Activated T-cell treated with anti-CD3 and anti-CD28 coated beads, Interleukin-2, amount 50 U/mL, for 4 hours (primary cell): Measurements from ENCODE around the gene SLC28A1. TPM values are rescaled to one million over a fixed set of nuclear protein-coding genes. Genes with fewer than 3 reads are reported as not detected.

Experiments
- ATAC-seq, 2 donors: fragments of 200-7000 bp; cut with Tn5 transposase; one replicate each; pipeline ENCODE4 v1.10.0; 2021
- DNase-seq: peaks from one replicate; pipeline ENCODE4 v3.0.0-alpha.2; 2020
- H3K27me3 Mint-ChIP-seq: one replicate; pipeline ENCODE4 v1.8.0; 2021; ENCODE audit warnings: low read depth, mixed read lengths
- H3K36me3 Mint-ChIP-seq: one replicate; pipeline ENCODE4 v1.8.0; 2022; ENCODE audit warnings: mixed read lengths; ENCODE audit not compliant: insufficient read depth
- H3K4me1 Mint-ChIP-seq: one replicate; pipeline ENCODE4 v1.8.0; 2021; ENCODE audit warnings: low read depth, mixed read lengths
- H3K4me3 Mint-ChIP-seq: one replicate; pipeline ENCODE4 v1.8.0; 2021; ENCODE audit warnings: mild to moderate bottlenecking, moderate library complexity, mixed read lengths
- H3K9me3 Mint-ChIP-seq: one replicate; pipeline ENCODE4 v1.8.0; 2021; ENCODE audit warnings: mixed read lengths
- total RNA-seq, 3 donors: library from RNA; stranded (reverse); gene quantifications; one replicate each; pipeline ENCODE4 v1.2.1, GENCODE V29; 2021

Gene SLC28A1
- total RNA-seq, 3 donors from 2014 or later, result not detected

DNA sequence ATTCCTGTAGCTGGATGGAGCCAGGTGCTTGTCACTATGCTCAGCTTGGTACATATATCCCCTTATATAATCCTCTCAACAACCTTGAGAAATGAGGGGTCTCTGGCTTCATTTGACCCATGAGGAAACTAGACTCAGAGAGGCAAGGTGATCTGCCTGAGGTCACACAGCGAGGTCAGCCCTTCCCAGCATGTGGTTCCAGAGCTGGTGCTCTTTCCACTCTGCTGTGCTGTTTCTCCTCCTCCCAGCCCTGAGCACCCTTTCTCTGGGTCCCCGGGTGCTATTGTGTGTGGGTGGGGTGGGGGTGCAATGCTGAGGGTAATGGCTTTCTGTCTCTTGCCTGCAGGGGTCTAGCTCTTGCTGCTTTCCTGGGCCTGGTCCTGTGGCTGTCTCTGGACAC is 19.3 kb downstream of the SLC28A1 start:
- H3K4me3 Mint-ChIP-seq, result no peak overlapping the region
- no peaks in the 10 kb centered on the region for H3K36me3 Mint-ChIP-seq
- peaks cover 2% of the 10 kb centered on the region for H3K9me3 Mint-ChIP-seq
- peaks cover 2% of the 10 kb centered on the region for H3K27me3 Mint-ChIP-seq
- no peaks in the 10 kb centered on the region for H3K4me1 Mint-ChIP-seq
- ATAC-seq (no peak), DNase-seq (no peak)

DNA sequence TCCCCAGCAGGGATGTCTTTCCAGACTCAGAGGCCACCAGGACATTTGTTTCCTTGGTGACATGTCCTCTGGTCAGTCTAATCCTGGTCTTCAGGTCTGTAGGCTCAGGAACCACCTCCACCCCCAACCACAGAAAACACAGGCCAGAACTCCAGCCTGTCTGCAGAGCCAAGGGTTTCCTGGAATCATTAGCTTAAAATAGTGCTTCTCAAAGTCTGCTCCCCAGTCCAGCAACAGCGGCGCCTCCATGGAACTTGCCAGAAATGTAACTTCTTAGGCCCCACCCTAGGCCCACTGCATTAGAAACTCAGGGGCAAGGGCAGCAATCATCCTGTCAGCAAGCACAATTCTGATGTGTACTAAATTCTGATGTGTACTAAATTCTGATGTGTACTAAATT is 20.0 kb downstream of the SLC28A1 start:
- no peaks in the 10 kb centered on the region for H3K36me3 Mint-ChIP-seq
- H3K4me1 Mint-ChIP-seq, result no peaks in the 10 kb centered on the region
- ATAC-seq (no peak), DNase-seq (no peak)
- peaks cover 2% of the 10 kb centered on the region for H3K9me3 Mint-ChIP-seq
- no peak overlapping the region for H3K4me3 Mint-ChIP-seq
- H3K27me3 Mint-ChIP-seq, result no peaks in the 10 kb centered on the region

DNA sequence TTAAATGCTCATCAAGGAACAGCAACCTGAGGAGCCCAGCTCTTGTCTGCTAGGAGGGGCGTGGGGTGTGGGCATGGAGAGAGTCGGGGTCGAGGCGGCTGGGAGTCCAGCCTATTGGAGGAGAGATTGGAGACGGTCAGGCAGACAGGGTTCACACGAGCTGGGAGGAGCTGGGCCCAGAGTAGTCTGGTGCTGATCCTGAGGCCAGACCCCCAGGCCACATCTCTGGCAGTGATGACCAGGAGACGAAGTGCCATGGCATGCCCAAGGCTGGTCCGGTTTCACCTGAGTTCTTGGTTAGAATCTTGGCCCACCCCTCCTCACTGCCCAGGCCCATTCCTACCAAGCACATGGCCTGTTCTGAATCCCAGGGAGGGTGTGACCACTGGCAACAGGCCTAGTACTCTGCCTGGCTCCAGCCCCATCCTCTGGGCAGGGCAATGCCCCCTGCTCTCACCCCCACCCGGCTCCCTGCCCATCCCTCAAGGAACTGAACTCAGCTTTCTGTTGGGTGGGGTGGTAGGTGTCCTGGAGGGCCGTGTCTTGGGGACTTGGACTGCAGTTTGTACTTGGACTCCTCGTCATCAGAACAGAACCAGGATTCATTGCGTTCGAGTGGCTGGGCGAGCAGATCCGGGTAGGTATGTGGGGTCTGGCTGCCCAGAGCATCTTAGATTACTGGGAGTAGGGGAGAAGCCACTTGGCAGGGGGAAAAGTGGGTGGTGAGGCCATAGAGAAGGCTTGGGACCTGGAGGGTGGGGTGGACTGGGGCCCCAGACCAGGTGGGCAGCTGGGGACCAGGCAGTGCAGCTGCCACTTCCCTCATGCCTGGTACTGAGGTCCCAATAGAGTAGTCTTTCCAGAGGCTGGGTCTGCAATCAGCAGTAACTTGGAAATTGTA is 20.8 kb downstream of the SLC28A1 start:
- DNase-seq (no peak), ATAC-seq (no peak)
- H3K9me3 Mint-ChIP-seq, result no peaks in the 10 kb centered on the region
- H3K36me3 Mint-ChIP-seq, result no peaks in the 10 kb centered on the region
- no peaks in the 10 kb centered on the region for H3K27me3 Mint-ChIP-seq
- H3K4me1 Mint-ChIP-seq, result no peaks in the 10 kb centered on the region
- H3K4me3 Mint-ChIP-seq, result no peak overlapping the region

DNA sequence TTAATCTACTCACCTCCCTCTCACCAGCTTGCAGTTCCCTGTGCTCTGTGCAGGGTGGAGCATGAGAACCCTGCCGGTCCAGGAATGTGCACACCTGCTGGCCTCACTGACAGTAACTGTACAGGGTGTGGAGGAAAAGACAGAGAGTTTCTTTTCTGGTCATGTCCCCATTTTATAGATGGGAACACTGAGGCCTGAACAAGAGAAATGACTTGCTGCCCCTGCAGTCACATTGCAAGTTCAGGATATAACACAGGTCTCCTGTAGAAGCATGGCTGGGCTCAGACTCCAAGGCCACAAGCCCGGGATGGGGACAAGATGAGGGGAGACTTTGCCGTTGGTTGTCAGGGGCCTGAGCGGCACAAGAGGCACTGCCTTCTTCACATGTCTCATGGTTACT is 23.3 kb downstream of the SLC28A1 start:
- DNase-seq, result no peak
- Mint-ChIP-seq H3K36me3 (no peaks in the 10 kb centered on the region), H3K9me3 (no peaks in the 10 kb centered on the region), H3K4me3 (no peak overlapping the region), H3K4me1 (no peaks in the 10 kb centered on the region), H3K27me3 (no peaks in the 10 kb centered on the region)
- no peak for ATAC-seq

DNA sequence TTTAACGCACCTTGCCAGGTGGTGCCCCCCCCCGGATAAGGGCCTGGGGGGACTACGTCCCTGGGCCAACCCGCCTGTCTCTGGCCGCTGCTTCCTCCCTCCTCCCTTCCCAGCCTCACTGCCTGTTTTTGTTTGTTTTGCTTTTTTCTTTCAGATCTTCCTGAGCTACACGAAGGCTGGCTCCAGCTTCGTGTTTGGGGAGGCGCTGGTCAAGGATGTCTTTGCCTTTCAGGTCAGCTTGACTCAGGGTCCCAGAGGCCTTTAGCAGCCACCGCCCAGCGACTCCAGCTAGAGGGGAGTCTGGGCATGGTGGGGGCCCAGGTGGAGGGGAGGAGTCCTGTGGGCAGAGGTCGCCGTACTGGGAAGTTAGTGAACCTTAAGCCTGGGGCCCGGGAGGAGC is 24.1 kb downstream of the SLC28A1 start:
- DNase-seq, result no peak
- Mint-ChIP-seq H3K27me3 (no peaks in the 10 kb centered on the region), H3K4me1 (no peaks in the 10 kb centered on the region), H3K4me3 (no peak overlapping the region), H3K36me3 (no peaks in the 10 kb centered on the region), H3K9me3 (no peaks in the 10 kb centered on the region)
- no peak for ATAC-seq

DNA sequence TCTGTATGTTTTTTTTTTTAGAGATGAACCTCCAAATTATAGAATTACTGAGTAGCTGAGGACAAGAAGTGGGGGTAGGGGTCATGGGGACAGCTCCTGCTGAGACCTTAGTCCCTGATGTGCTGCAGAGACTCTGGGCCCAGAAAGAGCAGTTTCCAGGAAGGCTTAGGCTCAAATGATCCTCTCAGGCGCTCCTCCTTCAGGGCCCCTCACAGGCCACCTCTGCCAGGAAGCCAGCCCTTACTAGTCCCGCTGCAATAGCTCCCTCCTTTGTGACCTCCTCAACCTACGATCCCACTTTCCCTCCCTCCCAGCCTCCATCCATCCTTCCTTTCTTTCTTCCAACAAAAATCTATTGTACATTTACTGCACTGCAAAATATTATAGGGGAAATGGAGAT is 24.6 kb downstream of the SLC28A1 start:
- H3K4me1 Mint-ChIP-seq, result no peaks in the 10 kb centered on the region
- H3K36me3 Mint-ChIP-seq, result no peaks in the 10 kb centered on the region
- no peak for DNase-seq
- no peak overlapping the region for H3K4me3 Mint-ChIP-seq
- H3K27me3 Mint-ChIP-seq, result no peaks in the 10 kb centered on the region
- ATAC-seq, result no peak
- no peaks in the 10 kb centered on the region for H3K9me3 Mint-ChIP-seq

DNA sequence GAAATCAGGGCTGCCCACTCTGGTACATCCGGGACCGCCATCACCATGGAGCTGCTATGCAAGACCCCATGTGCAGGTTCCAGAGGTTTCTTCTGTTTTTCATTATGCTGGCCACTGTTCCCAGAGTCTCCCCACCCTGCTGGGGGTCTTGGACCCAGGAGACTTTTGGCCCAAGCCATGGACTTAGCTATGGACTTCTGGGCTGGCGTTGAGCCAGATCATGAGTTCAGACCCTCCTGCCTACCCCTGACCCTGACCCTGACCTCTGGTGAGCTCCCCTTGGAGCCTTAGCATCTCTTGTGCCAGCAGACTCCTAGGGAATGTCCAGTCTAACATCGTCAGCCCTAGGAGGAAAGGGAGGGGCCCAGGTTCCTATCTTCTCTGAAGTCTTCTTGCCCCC is 25.3 kb downstream of the SLC28A1 start:
- no peaks in the 10 kb centered on the region for H3K9me3 Mint-ChIP-seq
- peaks cover 3% of the 10 kb centered on the region for H3K27me3 Mint-ChIP-seq
- H3K4me1 Mint-ChIP-seq, result peaks cover under 1% of the 10 kb centered on the region
- ATAC-seq (no peak), DNase-seq (no peak)
- H3K36me3 Mint-ChIP-seq, result no peaks in the 10 kb centered on the region
- no peak overlapping the region for H3K4me3 Mint-ChIP-seq

DNA sequence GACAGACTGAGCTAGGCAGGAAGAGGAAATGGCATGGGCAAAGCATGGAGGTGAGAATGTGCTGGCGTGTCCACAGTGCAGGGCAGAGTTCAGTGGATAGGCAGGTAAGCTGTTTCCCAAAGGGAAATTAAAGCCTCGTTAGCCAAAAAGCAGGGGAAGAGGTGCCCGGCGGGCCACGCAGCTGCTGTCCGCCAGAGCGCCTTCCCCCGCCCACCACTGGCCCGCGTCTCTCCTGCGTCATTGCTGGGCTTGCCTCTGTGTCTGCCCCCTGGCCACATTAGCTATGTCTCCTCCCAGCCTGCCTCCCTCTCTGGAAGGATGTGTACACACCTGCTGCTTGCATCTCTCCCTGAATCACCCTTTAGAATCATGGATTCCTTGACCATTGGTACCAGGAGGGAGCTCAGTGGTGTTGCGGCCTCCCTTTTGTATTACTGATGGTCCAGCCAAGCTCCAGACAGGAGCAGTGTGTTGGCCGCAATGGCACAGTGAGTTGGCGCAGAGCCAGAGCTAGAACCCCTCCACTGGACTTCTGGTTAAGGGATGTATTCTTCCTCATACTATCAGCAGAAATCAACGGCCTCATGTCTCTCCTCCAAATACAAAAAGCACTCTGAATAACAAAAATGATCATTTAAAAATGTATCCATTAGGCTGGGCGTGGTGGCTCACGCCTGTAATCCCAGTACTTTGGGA is 26.6 kb downstream of the SLC28A1 start:
- ATAC-seq (no peak), DNase-seq (no peak)
- Mint-ChIP-seq H3K9me3 (no peaks in the 10 kb centered on the region), H3K4me3 (no peak overlapping the region), H3K4me1 (peaks cover 2% of the 10 kb centered on the region), H3K27me3 (peaks cover 9% of the 10 kb centered on the region), H3K36me3 (no peaks in the 10 kb centered on the region)

DNA sequence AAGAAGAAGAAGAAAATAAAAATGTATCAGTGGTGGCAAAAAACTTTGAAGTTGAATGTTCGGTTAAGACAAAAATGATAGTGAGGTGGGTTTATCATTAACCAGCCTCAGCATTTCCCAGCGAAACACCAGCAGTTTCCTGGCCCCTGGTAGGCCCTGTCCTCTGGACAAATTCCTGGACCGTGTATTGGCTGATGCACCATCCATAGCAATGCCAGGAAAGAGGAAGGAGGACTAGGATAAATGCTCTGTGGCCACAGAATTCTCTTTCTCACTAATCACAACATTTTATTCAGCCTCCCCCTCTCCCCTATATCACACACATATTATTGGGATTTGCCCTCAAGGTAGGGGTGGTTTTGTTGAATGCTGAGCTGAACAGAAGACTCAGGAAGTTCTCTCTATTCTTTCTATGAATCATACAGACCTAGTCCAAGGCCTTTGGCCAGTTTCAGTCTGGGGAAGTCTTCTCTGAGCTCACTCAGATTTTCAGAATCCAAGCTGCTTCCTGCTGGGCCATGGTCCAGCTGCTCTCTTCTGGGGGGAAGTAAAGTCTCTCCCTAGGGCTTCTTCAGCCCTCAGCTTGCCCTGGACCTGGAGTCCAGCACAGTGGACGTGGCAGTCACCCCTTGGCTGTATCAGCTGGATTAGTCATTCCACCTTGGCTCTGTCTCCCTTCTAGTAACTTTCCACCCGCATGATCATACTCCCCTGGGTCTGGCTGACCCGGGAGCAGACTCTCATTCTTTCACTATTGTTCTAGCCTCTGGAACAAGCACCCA is 27.6 kb downstream of the SLC28A1 start:
- no peak overlapping the region for H3K4me3 Mint-ChIP-seq
- H3K36me3 Mint-ChIP-seq, result no peaks in the 10 kb centered on the region
- peaks cover 2% of the 10 kb centered on the region for H3K4me1 Mint-ChIP-seq
- DNase-seq (no peak), ATAC-seq (no peak)
- peaks cover 9% of the 10 kb centered on the region for H3K27me3 Mint-ChIP-seq
- no peaks in the 10 kb centered on the region for H3K9me3 Mint-ChIP-seq

DNA sequence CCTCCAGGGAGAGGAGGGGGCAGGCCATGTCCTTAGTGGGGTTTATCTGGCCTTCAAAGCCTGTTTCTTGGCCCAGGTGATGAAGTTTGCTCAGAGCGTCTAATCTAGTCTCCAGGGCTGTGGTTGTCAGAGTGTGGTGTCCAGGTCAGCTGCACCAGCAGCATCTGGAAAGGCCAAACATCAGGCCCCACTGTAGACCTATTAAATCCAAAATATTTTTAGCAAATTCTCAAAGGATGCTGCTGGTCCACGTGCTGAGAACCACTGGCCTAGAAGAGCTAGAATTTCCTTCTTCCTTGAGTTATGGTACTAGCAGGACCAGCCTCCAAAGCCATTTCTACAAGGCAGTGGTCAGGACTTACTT is 28.9 kb downstream of the SLC28A1 start:
- Mint-ChIP-seq H3K4me3 (no peak overlapping the region), H3K27me3 (peaks cover 9% of the 10 kb centered on the region), H3K36me3 (no peaks in the 10 kb centered on the region), H3K9me3 (no peaks in the 10 kb centered on the region), H3K4me1 (peaks cover 2% of the 10 kb centered on the region)
- DNase-seq (no peak), ATAC-seq (no peak)

DNA sequence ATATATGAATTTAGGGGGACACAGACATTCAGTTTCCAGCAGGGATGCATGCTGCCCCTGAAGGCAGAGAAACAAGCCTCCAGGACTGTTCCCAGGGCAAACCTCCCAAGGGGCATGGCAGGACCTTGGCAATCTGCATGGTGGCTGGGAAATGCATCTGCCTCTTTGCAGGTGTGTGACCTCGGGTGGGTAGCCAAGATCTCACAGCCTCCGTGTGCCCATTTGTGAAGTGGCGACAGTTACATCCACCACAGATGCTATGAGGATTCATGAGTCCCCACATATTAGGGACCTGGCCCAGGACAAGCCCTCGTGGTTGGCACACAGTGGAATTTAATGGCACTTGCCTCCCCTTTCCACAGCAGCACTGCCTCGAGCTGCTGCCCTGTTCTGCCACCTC is 29.9 kb downstream of the SLC28A1 start:
- H3K36me3 Mint-ChIP-seq, result no peaks in the 10 kb centered on the region
- peaks cover 2% of the 10 kb centered on the region for H3K4me1 Mint-ChIP-seq
- no peaks in the 10 kb centered on the region for H3K9me3 Mint-ChIP-seq
- no peak overlapping the region for H3K4me3 Mint-ChIP-seq
- peaks cover 9% of the 10 kb centered on the region for H3K27me3 Mint-ChIP-seq
- DNase-seq, result no peak
- no peak for ATAC-seq

DNA sequence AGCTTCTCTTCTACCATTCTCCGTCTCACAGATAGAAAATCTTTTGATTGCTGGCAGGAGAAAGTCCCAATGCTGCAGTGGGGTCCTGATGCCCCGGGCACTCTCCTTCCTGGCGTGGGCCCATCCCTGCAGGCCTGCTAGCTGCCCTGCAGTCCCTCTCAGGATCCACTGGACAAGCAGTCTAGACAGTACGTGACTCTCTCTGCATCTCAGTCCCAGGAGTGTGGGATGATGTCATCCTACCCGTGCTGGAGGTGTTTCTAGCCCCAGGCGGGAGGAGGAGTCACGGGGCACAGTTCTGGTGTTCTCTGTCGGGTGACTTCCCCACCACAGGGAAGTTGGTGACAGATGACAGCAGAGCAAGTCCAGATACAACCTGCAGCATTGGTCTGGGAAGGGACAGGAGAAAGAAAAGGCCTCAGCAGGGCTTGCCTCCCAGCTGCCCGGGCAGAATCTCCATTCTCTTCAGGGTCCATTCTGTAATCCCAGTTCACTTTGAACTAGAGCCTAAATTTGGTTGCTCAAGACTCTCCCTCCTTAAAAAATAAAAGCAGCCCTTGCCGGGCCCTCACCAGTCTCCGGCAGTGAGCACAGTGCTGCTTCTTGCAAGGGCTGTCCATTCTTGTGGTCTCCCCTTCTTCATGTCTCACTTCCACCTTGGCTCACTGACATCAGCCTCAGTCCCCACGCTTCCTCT is 30.6 kb downstream of the SLC28A1 start:
- Mint-ChIP-seq H3K4me1 (peaks cover 2% of the 10 kb centered on the region), H3K9me3 (no peaks in the 10 kb centered on the region), H3K36me3 (no peaks in the 10 kb centered on the region), H3K27me3 (peaks cover 9% of the 10 kb centered on the region), H3K4me3 (no peak overlapping the region)
- ATAC-seq (peak; percentile 84 to 91), DNase-seq (peak; percentile 23)

DNA sequence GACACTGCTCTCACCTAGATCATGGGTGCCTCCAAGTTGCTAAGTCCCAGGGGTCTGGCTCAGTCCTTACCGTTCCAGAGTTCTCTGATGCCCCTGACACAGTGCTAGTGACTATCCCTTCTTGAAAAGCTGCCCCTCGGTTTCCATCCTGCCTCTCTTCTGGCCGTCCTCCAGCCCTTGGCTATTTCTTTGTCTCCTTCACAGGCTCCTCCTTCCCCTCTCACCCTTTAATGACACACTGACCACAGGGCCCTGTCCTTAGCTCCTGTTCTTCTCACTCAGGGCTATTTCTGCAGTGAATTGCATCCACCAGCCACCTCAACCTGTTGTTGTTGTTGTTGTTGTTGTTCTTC is 31.1 kb downstream of the SLC28A1 start:
- ATAC-seq (no peak), DNase-seq (no peak)
- H3K36me3 Mint-ChIP-seq, result no peaks in the 10 kb centered on the region
- no peaks in the 10 kb centered on the region for H3K9me3 Mint-ChIP-seq
- peaks cover 9% of the 10 kb centered on the region for H3K27me3 Mint-ChIP-seq
- no peak overlapping the region for H3K4me3 Mint-ChIP-seq
- peaks cover 2% of the 10 kb centered on the region for H3K4me1 Mint-ChIP-seq

DNA sequence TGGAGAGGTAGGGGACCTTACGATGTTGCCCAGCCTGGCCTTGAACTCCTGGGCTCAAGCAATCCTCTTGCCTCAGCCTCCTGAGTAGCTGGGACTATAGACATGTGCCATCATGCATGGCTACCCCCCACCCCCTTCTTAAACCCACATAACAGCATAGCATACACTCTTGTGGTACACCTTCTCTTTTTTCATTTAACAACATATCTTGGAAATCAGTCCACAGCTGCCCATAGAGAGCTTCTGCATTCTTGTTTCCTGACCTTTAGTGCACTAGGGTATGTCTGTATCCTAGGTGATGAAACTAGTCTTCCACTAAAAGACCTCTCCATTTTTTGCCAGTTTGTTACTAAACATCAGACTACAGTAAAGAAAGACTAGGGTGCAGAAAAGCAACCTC is 33.0 kb downstream of the SLC28A1 start:
- Mint-ChIP-seq H3K4me1 (peaks cover 2% of the 10 kb centered on the region), H3K27me3 (peaks cover 9% of the 10 kb centered on the region), H3K9me3 (no peaks in the 10 kb centered on the region), H3K36me3 (no peaks in the 10 kb centered on the region), H3K4me3 (no peak overlapping the region)
- DNase-seq, result no peak
- no peak for ATAC-seq
